Endothelial cell of umbilical vein (primary cell): ENCODE measurements around the gene ZDHHC16. TPM values are rescaled to one million over a fixed set of nuclear protein-coding genes. Genes with fewer than 3 reads are reported as not detected.

Source experiments
- BruUV-seq: library from RNA; stranded (reverse); fragments of 400-500 nt; replicated peaks from 2 replicates; lab custom pipeline; 2021; lab: Mats Ljungman, UMichigan
- CTCF ChIA-PET: fragments of 300-600, 350-600 bp; sonication (Branson Sonifier 250); formaldehyde crosslinking; loops from one replicate; lab custom pipeline; 2021; ENCODE audit warnings: antibody characterized with exemption, inconsistent platforms; lab: Charles Lee
- POLR2A ChIA-PET: fragments of 300-600, 350-600 bp; sonication (Branson Sonifier 250); formaldehyde crosslinking; loops from one replicate; lab custom pipeline; 2021; ENCODE audit warnings: antibody characterized with exemption, inconsistent platforms; lab: Charles Lee
- DNase-seq: peaks from one replicate; pipeline ENCODE4 v3.0.0-alpha.2; 2011; ENCODE audit warnings: low read depth, low spot score
- FAIRE-seq: peaks from 2 replicates; lab custom pipeline; 2011; peaks lifted over from hg19 to GRCh38; lab: Jason Lieb, UNC
- H2AFZ ChIP-seq: 2 replicates; pipeline ENCODE4 v1.6.0; 2012; ENCODE audit warnings: low read depth, low read length, control low read depth, inconsistent platforms
- H3K27ac ChIP-seq: 2 replicates; pipeline ENCODE4 v1.5.1; 2011; ENCODE audit warnings: low read depth, mild to moderate bottlenecking, control low read depth, low read length, moderate library complexity; ENCODE audit not compliant: insufficient read depth
- H3K27me3 ChIP-seq, 2 experiments: 2 replicates each; pipeline versions ENCODE4 v1.6.0 to v1.6.1; 2011; ENCODE audit warnings: low read length in 2 of 2, mixed read lengths in 1 of 2; ENCODE audit not compliant: control insufficient read depth in 2 of 2, insufficient read depth in 2 of 2
- H3K36me3 ChIP-seq, 2 experiments: 2 replicates in 1 of 2; 3 replicates in 1 of 2; pipeline ENCODE4 v1.5.1; 2011; ENCODE audit warnings: low read length in 2 of 2, mild to moderate bottlenecking in 1 of 2, moderate library complexity in 1 of 2; ENCODE audit not compliant: control insufficient read depth in 2 of 2, insufficient read depth in 2 of 2; ENCODE audit errors: extremely low read depth in 1 of 2
- H3K4me1 ChIP-seq: 3 replicates; pipeline ENCODE4 v1.5.1; 2011; ENCODE audit warnings: mild to moderate bottlenecking, low read length; ENCODE audit not compliant: control insufficient read depth, insufficient read depth; ENCODE audit errors: extremely low read depth
- H3K4me2 ChIP-seq: 2 replicates; pipeline ENCODE4 v1.6.1; 2011; ENCODE audit warnings: low read length, control low read depth, mixed read lengths; ENCODE audit not compliant: insufficient read depth
- H3K4me3 ChIP-seq, 3 experiments: fragments of 200-600 bp in 1 of 3; sonication (generic), shearing (Covaris generic) in 1 of 3; replicated peaks in 1 of 3; 2 replicates each; pipeline ENCODE4 v1.5.1; 2011 to 2016; ENCODE audit warnings: control low read depth in 3 of 3, low read length in 3 of 3, mild to moderate bottlenecking in 2 of 3, inconsistent platforms in 1 of 3, low read depth in 1 of 3, moderate library complexity in 1 of 3; ENCODE audit not compliant: insufficient read depth in 1 of 3
- H3K79me2 ChIP-seq: 2 replicates; pipeline ENCODE4 v1.6.0; 2012; ENCODE audit warnings: low read length, inconsistent platforms; ENCODE audit not compliant: control insufficient read depth, insufficient read depth
- H3K9ac ChIP-seq: replicated peaks from 2 replicates; pipeline ENCODE3; 2011; ENCODE audit warnings: low read length, control low read depth; ENCODE audit not compliant: insufficient read depth; ENCODE audit errors: extremely low read depth
- H3K9me1 ChIP-seq: replicated peaks from 3 replicates; pipeline ENCODE4 v1.6.0; 2011; ENCODE audit warnings: mild to moderate bottlenecking, low read length; ENCODE audit not compliant: control insufficient read depth, insufficient read depth; ENCODE audit errors: extremely low read depth
- H3K9me3 ChIP-seq: replicated peaks from 2 replicates; pipeline ENCODE4 v1.5.1; 2012; ENCODE audit warnings: low read length, inconsistent platforms; ENCODE audit not compliant: control insufficient read depth, insufficient read depth
- H4K20me1 ChIP-seq: replicated peaks from 2 replicates; pipeline ENCODE3; 2011; ENCODE audit warnings: mild to moderate bottlenecking, low read length; ENCODE audit not compliant: control insufficient read depth, insufficient read depth; ENCODE audit errors: extremely low read depth
- EZH2 ChIP-seq: IDR thresholded peaks from 2 replicates; pipeline ENCODE4 v1.6.1; 2012; ENCODE audit warnings: borderline replicate concordance, low read depth, mild to moderate bottlenecking, moderate library complexity, low read length, inconsistent platforms; ENCODE audit not compliant: severe bottlenecking
- FOS ChIP-seq: IDR thresholded peaks from 2 replicates; pipeline ENCODE4 v1.6.1; 2011; ENCODE audit warnings: mild to moderate bottlenecking, low read length, moderate library complexity, borderline replicate concordance; ENCODE audit not compliant: insufficient read depth
- GATA2 ChIP-seq: IDR thresholded peaks from 2 replicates; pipeline ENCODE4 v1.7.0; 2011; ENCODE audit warnings: low read depth, mild to moderate bottlenecking, moderate library complexity, mixed read lengths, low read length; ENCODE audit not compliant: insufficient read length, insufficient read depth
- JUN ChIP-seq: IDR thresholded peaks from 2 replicates; pipeline ENCODE4 v1.6.1; 2011; ENCODE audit warnings: borderline replicate concordance, low read depth; ENCODE audit not compliant: insufficient read length, insufficient read depth
- MYC ChIP-seq: IDR thresholded peaks from one replicate; pipeline ENCODE4 v1.6.1; 2011; ENCODE audit warnings: mild to moderate bottlenecking, low read depth, low read length
- POLR2A ChIP-seq: IDR thresholded peaks from 2 replicates; pipeline ENCODE4 v1.6.1; 2012; ENCODE audit warnings: low read depth, mild to moderate bottlenecking, control low read depth, low read length
- POLR2AphosphoS5 ChIP-seq: IDR thresholded peaks from 2 replicates; pipeline ENCODE4 v1.6.1; 2012; ENCODE audit warnings: low read depth, mild to moderate bottlenecking, control low read depth, low read length, moderate library complexity; ENCODE audit not compliant: insufficient read depth
- dilution Hi-C: fragments of 300-500 bp; cut with MboI; formaldehyde crosslinking; loops from one replicate; pipeline ENCODE4 v1.15.0; 2019; ENCODE audit warnings: low sequenced_read_pairs; ENCODE audit not compliant: extremely low pct_ligation_motif_present
- intact Hi-C: fragments of 100-400 bp; cut with micrococcal nuclease; formaldehyde crosslinking; loops from one replicate; pipeline ENCODE4 v1.10.0; 2022
- polyA plus RNA-seq, 4 experiments: library from polyadenylated mRNA; depleted of rRNA in 3 of 4; stranded (reverse) in 3 of 4; unstranded in 1 of 4; fragments of >200 nt; gene quantifications; 2 replicates each; pipeline versions ENCODE4 v1.2.1 to v1.2.3, GENCODE V29; 2011 to 2012; ENCODE audit warnings: missing spikeins in 1 of 4
- total RNA-seq: library from RNA; stranded (reverse); gene quantifications from 2 replicates; pipeline ENCODE4 v1.2.3, GENCODE V29; 2021
- TF ChIP-seq, protein P1 (sequence below): IDR thresholded peaks from 2 replicates; pipeline ENCODE4 v1.6.1; 2011; ENCODE audit not compliant: insufficient read depth, insufficient read length
- TF ChIP-seq, protein P2 (sequence below), 2 donors: IDR thresholded peaks; 1 replicate in 1 of 2; 2 replicates in 1 of 2; pipeline ENCODE4 v1.5.1; 2011; ENCODE audit warnings: low read length in 2 of 2, mild to moderate bottlenecking in 2 of 2, moderate library complexity in 2 of 2, control low read depth in 1 of 2, inconsistent platforms in 1 of 2, low read depth in 1 of 2; ENCODE audit not compliant: insufficient read depth in 1 of 2; ENCODE audit errors: extremely low read depth in 1 of 2

ZDHHC16 gene
- total and polyA plus RNA-seq, 2 donors (not counting 3 experiments of a cell fraction or from before 2014, with no cell fraction given) = 52.0 to 125 TPM

GRCh38 chr10:97481071-97481470 is 35.1 kb downstream of the ZDHHC16 start:
- no peaks in the 10 kb centered on the region for H4K20me1 ChIP-seq

More at GRCh38 chr10:97481071-97481470, 35.1 kb downstream of the ZDHHC16 start:
- H3K36me3 ChIP-seq = peaks cover 16 to 27% of the 10 kb centered on the region in 2 experiments
- intact Hi-C loops (no loop called here), dilution Hi-C loops (no loop called here)
- H3K9ac ChIP-seq = no peak overlapping the region
- no peaks in the 10 kb centered on the region for H3K4me1 ChIP-seq
- H3K27ac ChIP-seq = no peak overlapping the region
- DNase-seq (no peak), FAIRE-seq (no peak)
- peaks cover 22% of the 10 kb centered on the region for H3K79me2 ChIP-seq
- no peaks in the 10 kb centered on the region for H3K27me3 ChIP-seq
- POLR2A ChIA-PET = no interaction called here
- H3K4me3 ChIP-seq = no peak overlapping the region
- H3K9me1 ChIP-seq = no peaks in the 10 kb centered on the region
- TF ChIP-seq JUN (no peak), EZH2 (no peak), FOS (no peak), GATA2 (no peak), MYC (no peak), POLR2A (no peak), POLR2AphosphoS5 (no peak)
- TF ChIP-seq, protein P1, sequence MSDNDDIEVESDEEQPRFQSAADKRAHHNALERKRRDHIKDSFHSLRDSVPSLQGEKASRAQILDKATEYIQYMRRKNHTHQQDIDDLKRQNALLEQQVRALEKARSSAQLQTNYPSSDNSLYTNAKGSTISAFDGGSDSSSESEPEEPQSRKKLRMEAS = no peak
- TF ChIP-seq, protein P2, sequence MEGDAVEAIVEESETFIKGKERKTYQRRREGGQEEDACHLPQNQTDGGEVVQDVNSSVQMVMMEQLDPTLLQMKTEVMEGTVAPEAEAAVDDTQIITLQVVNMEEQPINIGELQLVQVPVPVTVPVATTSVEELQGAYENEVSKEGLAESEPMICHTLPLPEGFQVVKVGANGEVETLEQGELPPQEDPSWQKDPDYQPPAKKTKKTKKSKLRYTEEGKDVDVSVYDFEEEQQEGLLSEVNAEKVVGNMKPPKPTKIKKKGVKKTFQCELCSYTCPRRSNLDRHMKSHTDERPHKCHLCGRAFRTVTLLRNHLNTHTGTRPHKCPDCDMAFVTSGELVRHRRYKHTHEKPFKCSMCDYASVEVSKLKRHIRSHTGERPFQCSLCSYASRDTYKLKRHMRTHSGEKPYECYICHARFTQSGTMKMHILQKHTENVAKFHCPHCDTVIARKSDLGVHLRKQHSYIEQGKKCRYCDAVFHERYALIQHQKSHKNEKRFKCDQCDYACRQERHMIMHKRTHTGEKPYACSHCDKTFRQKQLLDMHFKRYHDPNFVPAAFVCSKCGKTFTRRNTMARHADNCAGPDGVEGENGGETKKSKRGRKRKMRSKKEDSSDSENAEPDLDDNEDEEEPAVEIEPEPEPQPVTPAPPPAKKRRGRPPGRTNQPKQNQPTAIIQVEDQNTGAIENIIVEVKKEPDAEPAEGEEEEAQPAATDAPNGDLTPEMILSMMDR (IDR thresholded peaks at IDR 0.05; ENCODE audit: extremely low read depth in 1 of 2, insufficient read depth in 1 of 2, low read depth in 1 of 2, low read length in 2 of 2) = no peak
- H3K4me2 ChIP-seq = no peak overlapping the region
- CTCF ChIA-PET = interaction anchor here (1.0 kb wide), 1 partner anchor 115 kb away, joined by 3 read pairs; no protein-coding TSS in a partner anchor
- BruUV-seq = no TSS peak
- H3K9me3 ChIP-seq = no peaks in the 10 kb centered on the region
- H2AFZ ChIP-seq = no peak overlapping the region
